ENCODE measurements around the gene HNRNPC.
"Not testable (repeated sequence)": the region's sequence is repeated elsewhere in the genome, so short reads cannot be mapped to it uniquely, and the experiment has no call there.

HNRNPC gene

GRCh38 chr14:21244544-21244943, 24.7 kb downstream of the HNRNPC start:
- DNase-seq: peak in 2 of 3 donors; percentile 71 to 80

DNA sequence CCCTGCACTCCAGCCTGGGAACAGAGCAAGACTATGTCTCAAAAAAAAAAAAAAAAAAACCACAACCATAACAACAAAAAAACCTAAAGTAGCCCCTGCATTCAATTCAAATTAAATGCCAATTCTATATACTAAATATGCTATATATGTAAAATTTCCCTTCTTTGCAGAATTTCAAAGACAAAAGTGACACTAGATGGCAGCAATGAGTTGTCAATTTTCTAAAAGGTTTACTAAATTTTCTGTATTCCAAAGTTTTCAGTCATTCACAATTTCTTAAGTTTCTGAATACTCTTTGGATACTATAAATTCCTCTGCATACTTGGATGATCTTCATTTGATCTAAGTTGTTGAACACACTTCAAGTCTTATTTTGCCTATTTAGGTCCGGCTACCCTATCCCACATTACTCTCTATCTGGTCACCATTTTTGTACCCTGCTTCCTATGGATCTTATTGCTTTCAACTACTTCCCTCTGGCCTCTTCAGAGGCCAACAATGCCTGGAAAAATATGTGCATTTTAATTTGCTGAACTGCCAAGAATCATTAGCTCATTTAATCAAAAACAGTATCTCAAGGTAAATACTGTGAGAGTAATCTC, 27.9 kb downstream of the HNRNPC start:
- peak; percentile 28 to 63 (median 60) for DNase-seq

GRCh38 chr14:21240417-21240816, 28.8 kb downstream of the HNRNPC start:
- no peak for DNase-seq

DNA sequence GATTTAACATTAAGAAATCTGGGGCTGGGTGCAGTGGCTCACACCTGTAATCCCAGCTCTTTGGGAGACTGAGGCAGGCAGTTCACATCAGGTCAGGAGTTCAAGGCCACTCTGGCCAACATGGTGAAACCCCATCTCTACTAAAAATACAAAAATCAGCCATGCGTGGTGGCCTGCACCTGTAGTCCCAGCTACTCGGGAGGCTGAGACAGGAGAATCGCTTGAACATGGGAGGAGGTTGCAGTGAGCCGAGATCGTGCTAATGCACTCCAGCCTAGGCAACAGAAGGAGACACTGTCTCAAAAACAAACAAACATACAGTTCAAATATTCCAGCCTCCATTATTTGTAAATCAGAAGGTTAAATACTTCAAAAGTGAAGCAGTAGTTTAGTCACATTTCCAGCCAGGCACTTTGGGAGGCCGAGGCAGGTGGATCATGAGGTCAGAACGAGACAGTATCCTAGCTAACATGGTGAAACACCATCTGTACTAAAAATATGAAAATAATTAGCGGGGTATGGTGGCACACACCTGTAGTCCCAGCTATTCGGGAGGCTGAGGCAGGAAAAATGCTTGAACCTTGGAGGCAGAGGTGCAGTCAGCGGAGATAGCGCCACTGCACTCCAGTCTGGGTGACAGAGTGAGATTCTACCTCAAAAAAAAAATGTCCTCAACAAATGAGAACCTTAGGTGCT, 30.3 kb downstream of the HNRNPC start:
- DNase-seq: no peak

DNA sequence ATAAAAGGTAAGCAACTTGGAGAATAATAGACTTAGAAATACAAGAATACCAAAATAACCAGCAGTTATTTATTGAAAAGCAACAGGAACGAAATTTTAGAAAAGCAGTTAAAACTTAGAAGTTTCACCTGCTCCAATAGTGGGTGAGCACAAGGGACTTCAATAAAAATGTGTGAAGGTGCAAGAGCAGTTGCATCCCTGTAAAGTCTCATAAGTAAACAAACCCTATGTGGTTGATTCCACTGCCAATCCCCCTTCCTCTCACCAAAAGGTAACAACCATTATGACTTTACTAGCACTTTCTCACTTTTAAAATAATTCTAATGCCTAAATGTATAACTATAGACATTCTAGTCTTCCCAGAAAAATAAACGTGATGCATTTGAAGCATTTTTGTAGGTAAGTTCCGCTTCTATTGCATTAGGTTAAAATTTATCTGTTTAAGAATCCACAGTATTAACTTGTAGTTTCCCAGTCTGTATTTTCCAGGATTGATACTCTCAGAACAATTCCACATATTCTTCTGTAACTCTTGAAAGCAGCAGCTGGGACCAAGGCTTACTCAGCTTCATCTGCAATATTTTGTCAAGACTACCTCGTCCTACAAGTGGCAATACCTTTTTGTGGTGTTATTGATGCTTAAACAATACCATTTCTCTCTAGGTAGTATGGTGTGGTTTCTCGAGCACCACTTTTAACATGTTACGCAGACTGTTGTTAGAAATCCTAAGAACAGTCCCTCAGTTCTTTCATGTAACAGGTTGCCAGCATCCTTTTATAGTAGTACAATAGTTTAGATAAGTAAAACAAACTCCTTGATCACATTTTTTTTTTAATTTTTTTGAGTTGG, 32.1 kb downstream of the HNRNPC start:
- no peak for DNase-seq

- DNase-seq: no peak
Measured at GRCh38 chr14:21234112-21234511, 35.1 kb downstream of the HNRNPC start.

GRCh38 chr14:21233457-21234076, 35.7 kb downstream of the HNRNPC start:
- no peak for DNase-seq

DNA sequence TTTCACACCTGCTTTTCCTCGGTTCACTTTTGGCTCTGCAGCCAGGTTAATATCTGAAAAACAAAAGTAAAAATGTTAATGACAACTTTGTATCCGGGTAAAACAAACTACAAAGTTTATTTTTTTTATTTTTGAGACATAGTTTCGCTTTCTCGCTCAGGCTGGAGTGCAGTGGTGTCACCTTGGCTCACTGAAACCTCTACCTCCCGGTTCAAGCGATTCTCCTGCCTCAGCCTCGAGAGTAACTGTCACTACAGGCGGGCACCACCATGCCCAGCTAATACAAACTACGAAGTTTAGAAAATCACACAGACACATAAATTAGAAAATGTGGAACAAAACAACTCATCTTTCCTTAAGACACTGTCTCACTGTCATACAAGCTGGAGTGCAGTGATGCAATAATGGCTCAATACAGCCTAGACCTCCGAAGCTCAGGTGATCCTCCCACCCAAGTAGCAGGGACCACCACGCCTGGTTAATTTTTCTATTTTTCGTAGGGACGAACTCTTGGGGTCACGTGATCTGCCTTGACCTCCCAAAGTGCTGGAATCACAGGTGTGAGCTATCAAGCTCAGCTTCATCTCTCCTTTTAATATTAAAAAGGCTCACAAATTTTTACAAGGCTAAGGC, 38.1 kb downstream of the HNRNPC start:
- no peak for DNase-seq

GRCh38 chr14:21229821-21230220, 39.4 kb downstream of the HNRNPC start:
- DNase-seq: no peak

DNA sequence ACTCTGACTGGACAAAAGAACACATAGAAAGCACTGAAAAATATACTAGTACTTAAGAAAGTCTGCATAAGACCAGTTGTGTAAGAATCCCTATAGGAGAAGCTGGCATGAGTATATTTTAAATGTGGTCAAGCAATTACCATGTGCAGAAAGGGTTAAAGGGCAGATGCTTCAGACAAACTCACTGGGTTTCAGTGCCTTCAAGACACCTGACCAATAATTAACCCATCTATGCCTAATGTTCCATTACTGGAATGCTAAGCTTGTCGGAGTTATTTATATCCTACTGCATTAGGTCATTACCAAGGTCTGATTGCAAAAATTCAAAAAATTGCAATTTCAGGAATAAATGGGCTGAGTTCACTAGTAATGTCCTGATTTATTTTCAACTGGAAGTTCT, 41.3 kb downstream of the HNRNPC start:
- DNase-seq: no peak

- DNase-seq: no peak
Measured at GRCh38 chr14:21227150-21227549, 42.1 kb downstream of the HNRNPC start.

GRCh38 chr14:21226467-21226866, 42.8 kb downstream of the HNRNPC start:
- no peak for DNase-seq

DNA sequence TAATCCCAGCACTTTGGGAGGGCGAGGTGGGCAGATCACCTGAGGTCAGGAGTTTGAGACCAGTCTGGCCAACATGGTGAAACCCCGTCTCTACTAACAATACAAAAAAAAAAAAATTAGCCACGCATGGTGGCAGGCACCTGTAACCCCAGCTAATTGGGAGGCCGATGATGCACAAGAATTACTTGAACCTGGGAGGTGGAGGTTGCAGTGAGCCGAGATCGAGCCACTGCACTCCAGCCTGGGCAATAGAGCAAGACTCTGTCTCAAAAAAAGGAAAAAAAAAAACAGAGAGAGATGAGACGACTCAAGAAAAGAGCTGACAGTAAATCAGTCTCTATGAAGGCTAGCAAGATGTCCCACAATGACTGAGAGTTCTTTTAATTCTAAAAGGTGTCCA, 44.1 kb downstream of the HNRNPC start:
- DNase-seq: not testable (repeated sequence)

- DNase-seq: no peak
Measured at GRCh38 chr14:21220874-21221477, 48.3 kb downstream of the HNRNPC start.

- no peak for DNase-seq
Measured at GRCh38 chr14:21219561-21220111, 49.6 kb downstream of the HNRNPC start.

DNA sequence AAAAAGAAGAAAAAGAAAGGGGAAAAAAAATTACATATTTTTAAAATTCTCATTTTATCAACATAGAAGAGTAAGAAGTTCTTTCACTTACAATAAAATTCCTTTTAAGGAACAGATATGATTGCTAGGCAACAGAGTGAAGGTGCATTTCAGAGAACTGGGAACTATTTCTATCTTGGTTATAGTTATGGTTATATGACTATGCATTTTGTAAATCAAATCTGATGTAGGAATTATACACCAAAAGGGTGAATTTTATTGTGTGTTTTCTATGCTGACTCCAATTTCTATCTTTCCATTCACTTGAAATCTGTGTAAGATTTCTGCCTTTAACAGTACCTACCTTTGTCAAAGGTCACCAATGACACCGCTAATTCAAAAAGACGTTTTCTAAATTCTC, 50.1 kb downstream of the HNRNPC start:
- DNase-seq: no peak

GRCh38 chr14:21215879-21216251, 53.4 kb downstream of the HNRNPC start:
- no peak for DNase-seq

GRCh38 chr14:21215130-21215878, 53.9 kb downstream of the HNRNPC start:
- no peak for DNase-seq

DNA sequence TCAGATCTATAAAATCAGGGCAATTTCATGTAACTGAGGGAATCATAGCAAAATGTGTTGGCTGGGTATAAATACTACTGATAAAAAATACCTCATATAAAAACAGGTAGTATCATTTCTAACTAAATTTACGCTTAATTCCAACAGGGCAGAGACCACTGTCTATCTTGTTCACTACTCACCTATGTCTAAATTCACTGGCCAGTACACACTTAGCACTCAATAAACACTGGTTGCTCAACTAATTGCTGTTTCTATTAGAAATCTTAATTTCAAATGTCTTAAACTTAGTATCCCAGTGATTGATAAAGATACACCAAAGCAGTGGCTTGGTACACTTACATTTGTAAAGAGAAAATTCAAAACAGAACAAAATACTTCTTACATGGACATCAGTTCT, 55.6 kb downstream of the HNRNPC start:
- no peak for DNase-seq

GRCh38 chr14:21212824-21213223, 56.4 kb downstream of the HNRNPC start:
- not testable (repeated sequence) for DNase-seq

DNA sequence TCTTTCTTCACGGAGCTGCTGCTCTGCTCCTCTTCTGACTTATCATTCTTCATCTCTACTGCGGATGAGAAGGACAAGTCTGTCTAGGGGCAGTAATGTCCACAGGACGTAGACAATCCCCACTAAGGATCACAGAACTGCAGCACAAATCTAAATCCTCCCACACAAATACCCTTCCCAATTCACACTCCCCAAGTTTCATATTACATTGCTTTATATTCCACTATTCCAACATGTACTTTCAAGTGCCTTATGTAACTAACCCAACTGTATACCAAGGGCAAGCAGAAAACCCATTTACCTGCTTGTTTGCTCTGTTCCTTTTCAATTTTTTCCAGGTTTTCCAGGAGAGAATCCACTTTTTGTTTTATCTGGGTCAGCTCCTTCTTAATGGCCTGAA, 57.7 kb downstream of the HNRNPC start:
- DNase-seq: no peak
